Stimulated activated CD8-positive, alpha-beta memory T cell treated with anti-CD3 and anti-CD28 coated beads, Interleukin-12 subunit alpha, Interleukin-12 subunit beta, amount 100 ng/mL, for 24 hours (primary cell): ENCODE results near the gene ITGA3.
"Not testable (repeated sequence)": the region's sequence is repeated elsewhere in the genome, so short reads cannot be mapped to it uniquely, and the experiment has no call there.

Experiments
- DNase-seq: peaks from one replicate; pipeline ENCODE4 v3.0.0-alpha.2; 2020; ENCODE audit errors: extremely low read depth

ITGA3 gene

DNA sequence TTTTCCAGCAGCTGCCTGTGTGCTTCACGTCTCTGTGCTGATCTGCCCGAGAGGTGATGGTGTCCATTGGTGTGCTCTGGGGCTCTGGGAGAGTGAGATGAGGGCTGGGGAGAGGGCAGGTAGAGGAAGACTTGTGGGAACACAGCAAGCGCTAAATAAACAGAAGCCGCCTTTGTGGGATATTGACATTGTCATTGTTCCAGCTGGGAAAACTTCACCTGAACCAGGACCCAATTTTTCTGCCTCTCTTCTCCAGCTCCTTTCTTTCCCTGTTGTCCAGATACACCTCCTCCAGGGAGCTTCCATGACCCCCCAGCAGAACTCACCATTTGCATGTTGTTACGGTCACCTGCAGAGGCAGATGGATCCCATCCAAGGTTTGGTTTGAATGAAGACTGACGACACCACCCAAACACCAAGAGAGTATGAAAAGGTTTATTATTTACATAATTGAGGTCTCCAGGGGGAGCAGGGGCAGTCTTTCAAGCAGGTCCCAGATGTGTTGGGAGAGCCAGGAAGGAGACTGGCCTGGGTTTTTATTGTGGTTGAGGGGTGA lies 3.6 kb upstream of the ITGA3 start:
- DNase-seq, result no peak

DNA sequence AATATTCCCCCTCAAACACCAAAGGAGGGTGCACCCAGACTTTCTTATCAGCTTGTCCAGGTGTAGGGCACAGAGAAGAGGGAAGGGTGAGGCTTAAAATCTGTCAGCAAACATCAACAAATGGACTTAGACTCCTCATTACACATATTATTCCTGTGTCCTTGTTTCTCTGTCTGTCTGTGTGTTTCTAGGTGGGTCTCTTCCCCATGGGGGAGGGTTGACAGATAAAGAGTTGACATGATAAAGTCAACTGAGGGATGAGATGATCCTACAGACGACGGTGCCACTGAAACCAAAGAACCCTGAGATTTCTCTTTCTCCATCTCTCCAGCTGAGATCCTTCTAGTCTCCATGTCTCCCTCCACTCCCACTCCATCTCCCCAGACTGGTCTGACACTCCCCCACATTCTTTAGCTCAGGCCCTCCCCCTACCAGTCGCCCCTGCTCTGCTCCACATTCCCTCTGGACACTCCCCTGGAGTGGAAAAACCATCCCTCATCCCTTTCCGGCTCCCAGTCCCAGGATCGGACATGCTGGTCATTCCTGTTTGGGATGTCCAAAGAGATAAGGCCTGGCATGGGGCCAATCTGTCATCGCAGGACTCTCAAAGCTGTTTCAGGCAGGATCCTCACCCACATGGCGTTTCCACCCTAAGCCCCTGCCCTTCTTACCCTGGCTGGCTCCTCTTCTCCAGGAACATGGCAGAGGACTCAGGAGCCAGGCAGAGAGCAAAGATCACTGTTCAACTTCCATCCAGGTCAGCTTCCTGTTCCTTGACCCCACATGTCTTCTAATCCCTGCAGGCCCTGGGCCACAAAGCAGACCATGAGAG lies 2.9 kb upstream of the ITGA3 start:
- no peak for DNase-seq

DNA sequence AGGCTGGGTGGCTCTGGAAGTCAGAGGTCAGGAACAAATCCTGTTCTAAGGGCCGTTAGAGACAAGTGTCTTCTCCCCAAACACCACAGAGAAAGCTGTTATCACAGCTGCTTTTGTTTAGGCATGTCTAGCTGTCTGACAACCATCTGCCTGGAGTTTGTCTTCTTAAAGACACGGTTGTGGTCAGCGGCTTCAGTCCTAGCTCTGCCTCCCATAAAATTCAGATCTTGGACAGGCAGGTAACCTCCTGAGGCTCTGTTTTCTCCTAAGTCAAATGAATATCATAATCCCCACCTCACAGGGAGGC lies 2.3 kb upstream of the ITGA3 start:
- DNase-seq, result no peak

DNA sequence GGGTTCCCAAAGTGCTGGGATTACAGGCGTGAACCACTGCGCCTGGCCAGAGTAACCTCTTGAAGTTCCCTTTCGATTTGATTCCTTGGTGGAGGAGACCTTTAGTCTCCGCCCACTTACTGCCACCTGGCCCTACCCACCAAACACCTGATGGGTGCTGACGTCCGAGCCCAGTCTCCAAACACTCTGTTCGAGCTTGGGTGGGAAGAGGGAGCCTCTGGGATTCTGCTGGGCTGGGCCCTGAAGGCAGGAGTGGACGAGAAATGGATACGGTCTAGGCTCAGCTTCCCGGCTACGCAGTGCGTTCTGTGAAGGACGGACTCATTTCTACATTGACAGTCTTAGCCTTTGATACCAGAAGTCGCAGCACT lies 870 bp upstream of the ITGA3 start:
- DNase-seq, result no peak

DNA sequence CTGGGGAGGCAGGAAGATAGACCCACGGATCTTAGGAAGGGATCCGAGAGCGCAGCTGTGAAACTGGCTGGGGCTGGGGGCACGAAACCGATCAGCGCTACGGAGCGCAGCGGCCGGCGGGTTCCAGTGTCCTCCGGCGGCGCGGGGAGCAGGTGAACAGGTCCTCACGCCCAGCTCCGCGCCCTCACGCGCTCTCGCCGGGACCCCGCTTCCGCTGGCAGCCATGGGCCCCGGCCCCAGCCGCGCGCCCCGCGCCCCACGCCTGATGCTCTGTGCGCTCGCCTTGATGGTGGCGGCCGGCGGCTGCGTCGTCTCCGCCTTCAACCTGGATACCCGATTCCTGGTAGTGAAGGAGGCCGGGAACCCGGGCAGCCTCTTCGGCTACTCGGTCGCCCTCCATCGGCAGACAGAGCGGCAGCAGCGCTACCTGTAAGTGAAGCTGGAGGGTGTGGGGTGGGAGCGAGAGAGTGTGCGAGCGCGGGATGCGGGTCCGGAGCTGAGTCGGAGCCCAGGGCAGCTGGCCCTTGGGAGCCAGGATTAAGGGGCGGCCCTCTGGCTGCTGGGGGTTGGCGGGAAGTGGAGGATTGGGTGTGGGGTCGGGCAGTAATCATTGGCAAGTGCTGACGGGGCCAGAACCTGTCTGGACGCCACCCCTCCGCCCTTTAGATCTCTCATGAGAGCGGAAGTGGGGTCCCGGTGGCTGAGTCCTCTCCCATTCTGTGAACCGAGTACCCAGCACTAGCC lies 479 bp downstream of the ITGA3 start:
- DNase-seq, result peak; percentile 26

DNA sequence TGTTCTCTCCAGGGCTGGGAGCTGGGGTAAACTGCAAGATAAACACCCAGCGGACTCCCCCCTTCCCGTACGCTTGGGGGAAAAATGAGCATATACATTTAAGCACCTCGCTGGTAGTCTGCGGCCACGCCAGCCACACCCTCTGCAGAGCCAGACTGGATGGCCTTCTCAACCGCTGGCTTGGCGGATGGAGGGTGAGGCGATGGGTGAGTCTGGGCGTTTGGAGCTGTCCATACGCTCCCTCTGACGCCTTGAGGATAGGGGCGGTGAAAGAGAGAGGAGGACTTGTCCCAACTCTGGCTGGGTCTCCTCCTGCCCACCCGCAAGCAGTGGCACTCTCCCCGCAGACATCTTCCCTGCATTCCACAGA lies 1.0 kb downstream of the ITGA3 start:
- DNase-seq, result no peak

DNA sequence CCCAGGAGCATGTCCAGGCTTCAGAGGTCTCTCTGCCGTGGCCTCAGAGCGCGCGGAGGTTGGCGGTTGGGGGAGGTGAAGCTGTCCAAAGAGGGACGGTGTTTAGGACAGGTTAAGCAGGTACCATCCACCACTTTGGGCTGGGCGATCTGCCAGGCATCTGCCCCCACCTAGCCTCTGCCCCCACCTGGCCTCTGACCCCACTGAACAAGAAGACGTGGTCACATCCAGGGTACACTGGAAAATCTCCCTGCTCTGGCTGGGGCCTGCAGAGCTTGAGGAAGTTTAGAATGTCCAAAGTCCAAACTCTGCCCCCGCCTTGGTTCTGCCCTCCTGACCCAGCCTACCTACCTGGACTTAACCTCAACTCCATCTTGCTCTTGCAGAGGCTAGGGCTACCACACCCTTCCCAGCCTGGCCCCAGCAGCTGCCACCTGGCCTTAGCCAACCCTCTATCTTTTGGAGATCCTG lies 1.6 kb downstream of the ITGA3 start:
- DNase-seq, result no peak

DNA sequence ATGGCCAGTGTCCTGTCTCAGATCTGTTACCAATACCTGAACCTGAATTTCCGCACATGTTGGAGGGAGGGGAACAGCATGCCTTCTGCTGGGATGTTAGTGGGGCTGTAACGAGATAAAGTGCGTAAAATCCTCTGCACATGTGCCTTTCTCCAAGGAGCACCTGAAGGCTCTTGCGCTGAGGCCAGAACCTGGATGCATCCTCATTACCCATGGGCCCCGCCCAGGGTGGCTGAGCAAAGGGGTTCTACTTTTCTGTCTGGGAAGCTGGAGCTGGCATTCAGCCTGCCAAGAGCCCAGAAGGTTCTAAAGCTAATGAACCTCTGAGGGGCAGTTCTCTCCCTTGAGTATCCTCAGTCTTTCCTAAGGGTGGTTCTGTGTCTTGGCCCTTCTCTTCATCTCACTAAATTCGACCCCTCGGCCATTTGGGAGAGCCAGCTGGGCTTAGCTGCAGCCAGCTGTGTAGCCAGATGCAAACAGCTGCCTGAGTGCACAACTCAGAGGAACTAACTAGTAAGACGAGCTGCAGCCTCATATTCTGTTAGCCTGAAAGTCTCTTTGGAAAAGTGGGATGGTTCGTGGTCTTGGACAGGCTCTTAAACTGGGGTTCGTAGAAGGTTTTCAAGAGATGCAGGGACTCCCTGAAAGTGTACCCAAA lies 2.5 kb downstream of the ITGA3 start:
- DNase-seq, result no peak

DNA sequence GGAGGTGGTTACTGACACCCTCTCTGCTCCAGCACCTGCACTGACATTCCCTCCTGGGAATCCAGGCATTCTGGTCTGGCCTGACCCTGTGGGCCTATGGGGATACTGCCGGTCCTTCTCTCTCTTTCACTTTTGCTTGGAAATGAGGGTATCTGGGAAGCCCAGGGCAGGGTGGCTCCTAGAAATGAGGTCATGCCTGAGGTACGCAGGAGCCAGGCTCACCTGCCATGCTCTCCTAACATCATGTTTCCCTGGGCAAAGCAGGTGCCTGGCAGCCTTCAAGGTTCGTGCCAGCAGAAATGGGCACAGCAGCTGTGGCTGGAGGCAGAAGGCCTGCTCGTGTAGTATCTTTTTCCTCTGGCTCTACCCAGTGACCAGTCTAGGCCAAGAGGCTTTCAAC lies 3.3 kb downstream of the ITGA3 start:
- DNase-seq, result no peak

- DNase-seq, result no peak
Measured at GRCh38 chr17:50059759-50060273, 3.9 kb downstream of the ITGA3 start.

- DNase-seq, result no peak
Measured at GRCh38 chr17:50060951-50061712, 5.2 kb downstream of the ITGA3 start.

DNA sequence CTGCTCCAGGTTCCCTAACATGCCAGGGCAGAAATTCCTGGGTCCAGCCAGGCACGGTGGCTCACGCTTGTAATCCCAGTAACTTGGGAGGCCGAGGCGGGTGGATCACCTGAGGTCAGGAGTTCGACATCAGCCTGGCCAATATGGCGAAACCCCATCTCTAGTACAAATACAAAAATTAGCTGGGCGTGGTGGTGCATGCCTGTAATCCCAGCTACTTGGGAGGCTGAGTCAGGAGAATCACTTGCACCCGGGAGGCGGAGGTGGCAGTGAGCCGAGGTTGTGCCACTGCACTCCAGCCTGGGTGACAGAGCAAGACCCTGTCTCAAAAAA lies 5.8 kb downstream of the ITGA3 start:
- not testable (repeated sequence) for DNase-seq

GRCh38 chr17:50062293-50063243 lies 6.7 kb downstream of the ITGA3 start:
- no peak for DNase-seq

DNA sequence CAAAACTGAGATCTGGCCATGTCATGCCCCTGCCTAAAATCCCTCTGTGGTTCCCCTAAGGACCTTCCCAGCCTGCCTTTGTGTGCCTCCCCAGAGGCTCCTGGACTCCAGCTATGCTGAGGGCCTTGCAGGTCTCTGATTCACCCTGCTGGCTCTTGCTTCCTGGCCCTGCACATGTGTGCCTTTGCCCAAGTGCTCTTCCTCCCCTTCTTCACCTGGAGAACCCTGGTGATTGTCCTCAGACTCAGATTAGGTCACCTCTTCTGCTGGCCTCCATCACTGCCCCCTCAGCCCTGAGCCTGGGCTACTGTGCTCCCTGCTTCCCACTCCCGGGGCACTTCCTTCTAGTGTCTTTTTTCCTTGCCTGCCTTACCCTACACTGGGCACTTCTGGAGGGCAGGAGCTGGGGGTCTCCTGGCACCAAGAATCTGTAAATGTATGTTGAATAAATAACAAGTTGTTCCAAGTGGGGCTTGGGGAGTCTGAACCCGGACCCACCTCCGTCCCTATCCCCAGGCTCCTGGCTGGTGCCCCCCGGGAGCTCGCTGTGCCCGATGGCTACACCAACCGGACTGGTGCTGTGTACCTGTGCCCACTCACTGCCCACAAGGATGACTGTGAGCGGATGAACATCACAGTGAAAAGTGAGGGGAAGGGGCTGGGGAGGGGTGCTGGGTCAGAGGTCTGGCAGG lies 7.8 kb downstream of the ITGA3 start:
- no peak for DNase-seq

- no peak for DNase-seq
Measured at GRCh38 chr17:50064253-50065001, 8.5 kb downstream of the ITGA3 start.

DNA sequence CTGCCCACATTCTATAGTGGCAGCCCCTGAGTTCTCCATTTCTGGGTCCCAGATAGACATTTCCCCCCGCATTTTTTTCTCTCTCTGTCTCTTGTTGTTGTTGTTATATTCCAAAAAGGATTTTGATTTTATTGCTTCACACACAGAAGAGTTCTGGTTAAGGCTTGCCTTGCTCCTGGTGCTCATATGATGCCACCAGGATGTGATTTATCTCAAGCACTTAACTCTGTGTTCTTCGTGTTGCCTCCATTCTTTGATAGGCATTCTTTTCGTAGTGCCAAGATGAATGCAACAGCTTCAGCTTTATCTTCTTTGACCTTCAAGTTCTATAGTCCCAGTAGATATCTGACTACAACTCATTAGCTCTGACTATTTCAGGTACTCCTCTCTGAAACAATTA lies 9.1 kb downstream of the ITGA3 start:
- DNase-seq, result no peak

DNA sequence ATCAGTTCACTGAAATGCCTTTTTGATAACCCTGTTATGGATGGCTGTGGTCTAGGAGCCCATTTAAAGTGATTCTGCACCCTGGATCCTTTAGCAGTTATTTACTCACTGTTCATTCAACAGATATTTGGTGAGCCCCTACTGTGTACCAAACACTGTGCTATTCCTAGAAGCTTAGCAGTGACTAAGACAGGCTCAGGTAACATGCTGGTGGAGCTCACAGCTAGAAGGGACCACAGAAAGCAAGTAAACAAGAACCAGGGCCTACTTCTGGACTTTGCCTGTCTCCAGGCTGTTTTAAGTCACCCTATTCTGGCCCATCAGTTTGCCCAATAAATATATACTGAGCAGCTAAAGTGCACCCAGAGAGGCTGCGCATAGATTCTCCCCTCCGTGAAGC lies 11.1 kb downstream of the ITGA3 start:
- no peak for DNase-seq

- no peak for DNase-seq
Measured at GRCh38 chr17:50067996-50068395, 12.1 kb downstream of the ITGA3 start.
